GM15510 (cell line): ENCODE measurements around the gene SERPINA9.

Source experiments
- POLR2A ChIP-seq: IDR thresholded peaks from 3 replicates; pipeline ENCODE4 v1.6.1; 2011; ENCODE audit warnings: borderline replicate concordance; ENCODE audit not compliant: insufficient read length; ENCODE audit errors: extremely low read depth

Gene SERPINA9

GRCh38 chr14:94451091-94451771 lies 24.8 kb downstream of the SERPINA9 start:
- no peak for TF ChIP-seq POLR2A

GRCh38 chr14:94450722-94451090 lies 25.3 kb downstream of the SERPINA9 start:
- no peak for TF ChIP-seq POLR2A

- no peak for TF ChIP-seq POLR2A
Observed at GRCh38 chr14:94449930-94450329, 26.1 kb downstream of the SERPINA9 start.

- no peak for TF ChIP-seq POLR2A
Observed at GRCh38 chr14:94448071-94448808, 27.8 kb downstream of the SERPINA9 start.

GRCh38 chr14:94447206-94447605 lies 28.8 kb downstream of the SERPINA9 start:
- TF ChIP-seq POLR2A, result no peak

GRCh38 chr14:94446126-94446525 lies 29.9 kb downstream of the SERPINA9 start:
- no peak for TF ChIP-seq POLR2A

- no peak for TF ChIP-seq POLR2A
Observed at GRCh38 chr14:94445003-94445402, 31.0 kb downstream of the SERPINA9 start.

- no peak for TF ChIP-seq POLR2A
Observed at GRCh38 chr14:94441531-94442205, 34.3 kb downstream of the SERPINA9 start.

- no peak for TF ChIP-seq POLR2A
Observed at GRCh38 chr14:94441130-94441529, 34.9 kb downstream of the SERPINA9 start.

GRCh38 chr14:94439453-94440057 lies 36.4 kb downstream of the SERPINA9 start:
- no peak for TF ChIP-seq POLR2A

GRCh38 chr14:94428610-94429009 lies 47.4 kb downstream of the SERPINA9 start:
- no peak for TF ChIP-seq POLR2A

GRCh38 chr14:94427016-94427613 lies 48.9 kb downstream of the SERPINA9 start:
- no peak for TF ChIP-seq POLR2A

- no peak for TF ChIP-seq POLR2A
Observed at GRCh38 chr14:94426526-94426925, 49.5 kb downstream of the SERPINA9 start.

- no peak for TF ChIP-seq POLR2A
Observed at GRCh38 chr14:94424371-94424770, 51.6 kb downstream of the SERPINA9 start.
